ENCODE results near the gene CAMK2A.

DNA sequence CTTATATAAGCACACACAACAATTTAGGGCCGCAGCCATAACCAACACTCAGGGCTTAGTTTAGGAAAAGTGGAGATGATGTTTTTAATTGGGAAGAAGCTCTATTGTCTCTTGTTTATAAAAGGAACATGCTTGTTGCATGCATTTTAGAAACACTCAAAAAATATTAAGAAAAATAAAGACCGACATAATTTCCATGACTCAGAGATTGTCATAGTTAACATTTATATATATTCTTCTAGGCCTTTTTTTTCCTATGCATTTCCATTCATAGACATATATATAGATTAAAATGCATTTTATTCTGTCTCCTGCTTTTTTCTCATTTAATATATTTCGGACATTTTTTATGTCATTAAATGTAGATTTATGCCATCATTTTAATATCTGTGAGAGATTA is 26.7 kb upstream of the CAMK2A start:
- TF ChIP-seq, protein P1, sequence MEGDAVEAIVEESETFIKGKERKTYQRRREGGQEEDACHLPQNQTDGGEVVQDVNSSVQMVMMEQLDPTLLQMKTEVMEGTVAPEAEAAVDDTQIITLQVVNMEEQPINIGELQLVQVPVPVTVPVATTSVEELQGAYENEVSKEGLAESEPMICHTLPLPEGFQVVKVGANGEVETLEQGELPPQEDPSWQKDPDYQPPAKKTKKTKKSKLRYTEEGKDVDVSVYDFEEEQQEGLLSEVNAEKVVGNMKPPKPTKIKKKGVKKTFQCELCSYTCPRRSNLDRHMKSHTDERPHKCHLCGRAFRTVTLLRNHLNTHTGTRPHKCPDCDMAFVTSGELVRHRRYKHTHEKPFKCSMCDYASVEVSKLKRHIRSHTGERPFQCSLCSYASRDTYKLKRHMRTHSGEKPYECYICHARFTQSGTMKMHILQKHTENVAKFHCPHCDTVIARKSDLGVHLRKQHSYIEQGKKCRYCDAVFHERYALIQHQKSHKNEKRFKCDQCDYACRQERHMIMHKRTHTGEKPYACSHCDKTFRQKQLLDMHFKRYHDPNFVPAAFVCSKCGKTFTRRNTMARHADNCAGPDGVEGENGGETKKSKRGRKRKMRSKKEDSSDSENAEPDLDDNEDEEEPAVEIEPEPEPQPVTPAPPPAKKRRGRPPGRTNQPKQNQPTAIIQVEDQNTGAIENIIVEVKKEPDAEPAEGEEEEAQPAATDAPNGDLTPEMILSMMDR (IDR thresholded peaks at IDR 0.05), result no peak
- no peak for TF ChIP-seq POLR2A (IDR thresholded peaks at IDR 0.05)

Measured in testis (tissue), 2 donors.